SK-N-SH (cell line): Measurements from ENCODE around the gene OPHN1.

Experiments
- EP300 ChIP-seq, 2 experiments: IDR thresholded peaks; 2 replicates each; pipeline versions ENCODE4 v1.4.0 to v1.6.1; 2012; ENCODE audit warnings: borderline replicate concordance in 1 of 2, low read depth in 1 of 2, low read length in 1 of 2
- FOXJ3 ChIP-seq: sonication (generic); formaldehyde crosslinking; IDR thresholded peaks from 2 replicates; pipeline ENCODE4 v1.5.1; 2020; ENCODE audit warnings: mild to moderate bottlenecking, missing genetic modification reagents
- POLR2AphosphoS5 ChIP-seq: IDR thresholded peaks from 2 replicates; pipeline ENCODE4 v1.6.1; 2012; ENCODE audit warnings: low read depth, low read length
- RCOR1 ChIP-seq: fragments of 150-350 bp; IDR thresholded peaks from 2 replicates; pipeline ENCODE4 v1.6.1; 2017; ENCODE audit warnings: antibody characterized with exemption, low read length
- TAF1 ChIP-seq: IDR thresholded peaks from 2 replicates; pipeline ENCODE4 v1.6.1; 2012; ENCODE audit warnings: low read depth, mild to moderate bottlenecking, low read length, moderate library complexity, borderline replicate concordance
- YY1 ChIP-seq: IDR thresholded peaks from 2 replicates; pipeline ENCODE4 v1.4.0; 2012; ENCODE audit warnings: low read depth, mild to moderate bottlenecking
- TF ChIP-seq, protein P1 (sequence below): fragments of 200-600 bp; sonication (generic); IDR thresholded peaks from 2 replicates; pipeline ENCODE4 v1.6.1; 2017; ENCODE audit warnings: antibody characterized with exemption, mild to moderate bottlenecking, moderate library complexity
- TF ChIP-seq, protein P2 (sequence below): IDR thresholded peaks from 2 replicates; pipeline ENCODE4 v1.4.0; 2012; ENCODE audit warnings: low read depth

DNA sequence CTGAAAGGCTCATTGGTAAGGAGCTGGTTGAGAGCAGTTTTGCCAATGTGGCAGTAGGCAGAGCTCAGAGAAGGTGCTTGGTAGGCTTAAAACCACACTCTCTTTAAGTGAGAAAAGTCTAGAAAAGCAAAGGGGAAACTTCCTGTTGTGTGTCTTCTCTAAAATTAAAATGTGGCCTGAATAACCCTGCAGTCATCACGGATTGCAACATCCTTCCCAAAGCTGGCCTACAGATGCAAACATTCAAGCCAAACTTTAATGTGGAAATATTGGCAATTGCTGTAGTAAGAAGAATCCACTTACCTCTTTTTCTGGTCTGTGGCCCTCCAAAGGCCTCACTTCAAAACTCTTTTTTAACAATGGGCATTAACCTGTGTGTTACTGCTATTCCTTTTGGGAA, 348.5 kb downstream of the OPHN1 start:
- TF ChIP-seq, protein P1, sequence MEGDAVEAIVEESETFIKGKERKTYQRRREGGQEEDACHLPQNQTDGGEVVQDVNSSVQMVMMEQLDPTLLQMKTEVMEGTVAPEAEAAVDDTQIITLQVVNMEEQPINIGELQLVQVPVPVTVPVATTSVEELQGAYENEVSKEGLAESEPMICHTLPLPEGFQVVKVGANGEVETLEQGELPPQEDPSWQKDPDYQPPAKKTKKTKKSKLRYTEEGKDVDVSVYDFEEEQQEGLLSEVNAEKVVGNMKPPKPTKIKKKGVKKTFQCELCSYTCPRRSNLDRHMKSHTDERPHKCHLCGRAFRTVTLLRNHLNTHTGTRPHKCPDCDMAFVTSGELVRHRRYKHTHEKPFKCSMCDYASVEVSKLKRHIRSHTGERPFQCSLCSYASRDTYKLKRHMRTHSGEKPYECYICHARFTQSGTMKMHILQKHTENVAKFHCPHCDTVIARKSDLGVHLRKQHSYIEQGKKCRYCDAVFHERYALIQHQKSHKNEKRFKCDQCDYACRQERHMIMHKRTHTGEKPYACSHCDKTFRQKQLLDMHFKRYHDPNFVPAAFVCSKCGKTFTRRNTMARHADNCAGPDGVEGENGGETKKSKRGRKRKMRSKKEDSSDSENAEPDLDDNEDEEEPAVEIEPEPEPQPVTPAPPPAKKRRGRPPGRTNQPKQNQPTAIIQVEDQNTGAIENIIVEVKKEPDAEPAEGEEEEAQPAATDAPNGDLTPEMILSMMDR: no peak
- TF ChIP-seq, protein P2, sequence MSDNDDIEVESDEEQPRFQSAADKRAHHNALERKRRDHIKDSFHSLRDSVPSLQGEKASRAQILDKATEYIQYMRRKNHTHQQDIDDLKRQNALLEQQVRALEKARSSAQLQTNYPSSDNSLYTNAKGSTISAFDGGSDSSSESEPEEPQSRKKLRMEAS: no peak
- TF ChIP-seq FOXJ3 (no peak), POLR2AphosphoS5 (no peak), RCOR1 (no peak), YY1 (no peak), EP300 (IDR thresholded peaks at IDR 0.05; ENCODE audit: borderline replicate concordance in 1 of 2, low read depth in 1 of 2, low read length in 1 of 2) (no peak), TAF1 (no peak)
